SH-SY5Y (cell line): ENCODE data around the gene CHD9NB.

ENCODE experiments used
- GATA2 ChIP-seq: IDR thresholded peaks from 2 replicates; pipeline ENCODE4 v1.6.1; 2011; ENCODE audit warnings: mild to moderate bottlenecking, low read depth, low read length
- GATA3 ChIP-seq: IDR thresholded peaks from 2 replicates; pipeline ENCODE4 v1.6.1; 2011; ENCODE audit warnings: low read depth, mild to moderate bottlenecking, low read length, moderate library complexity

- TF ChIP-seq GATA2 (no peak), GATA3 (no peak)
These were observed 16.6 kb downstream of the CHD9NB start for GRCh38 chr16:53036066-53036465.
